NCI-H1694 treated with DMSO at 0.1 percent for 48 hours (cell line): Measurements from ENCODE around the gene CLDN7.
A peak's percentile ranks its signal among the peaks of the same experiment; 100 is the strongest.

Source experiments
- DNase-seq: peaks from one replicate; lab custom pipeline; 2025; lab: John Stamatoyannopoulos, UW

The CLDN7 gene

GRCh38 chr17:7262192-7262934 is at the start of gene CLDN7:
Gene CLDN7 (minus strand): TSS chr17:7262478. CDS start chr17:7262043, 435 bp downstream.
- DNase-seq = no peak

GRCh38 chr17:7311110-7311705 is 48.9 kb upstream of the CLDN7 start:
- DNase-seq = no peak

- DNase-seq = no peak
These were observed 47.4 kb upstream of the CLDN7 start for GRCh38 chr17:7309628-7310027.

GRCh38 chr17:7308625-7309433 is 46.6 kb upstream of the CLDN7 start:
- DNase-seq = peak; percentile 62

- no peak for DNase-seq
These were observed 45.7 kb upstream of the CLDN7 start for GRCh38 chr17:7307686-7308624.

GRCh38 chr17:7306911-7307685 is 44.8 kb upstream of the CLDN7 start, which contains the start of gene EIF5A:
Gene EIF5A (plus strand): TSS chr17:7307628. CDS start chr17:7309636, 2,008 bp downstream.
- DNase-seq = peak; percentile 99

GRCh38 chr17:7304179-7304578 is 41.9 kb upstream of the CLDN7 start:
- no peak for DNase-seq

- peak; percentile 30 for DNase-seq
These were observed 34.0 kb upstream of the CLDN7 start for GRCh38 chr17:7296189-7296861.

GRCh38 chr17:7295230-7296180 is 33.2 kb upstream of the CLDN7 start:
- DNase-seq = no peak

GRCh38 chr17:7294614-7295153 is 32.4 kb upstream of the CLDN7 start, which contains the start of gene YBX2:
Gene YBX2 (minus strand): TSS chr17:7294639. CDS start chr17:7294500, 139 bp downstream.
- peak; percentile 27 for DNase-seq

- no peak for DNase-seq
These were observed 31.7 kb upstream of the CLDN7 start for GRCh38 chr17:7293816-7294613.

- no peak for DNase-seq
These were observed 30.9 kb upstream of the CLDN7 start for GRCh38 chr17:7293159-7293558.

- DNase-seq = no peak
These were observed 30.5 kb upstream of the CLDN7 start for GRCh38 chr17:7292729-7293128.

- DNase-seq = no peak
These were observed 29.9 kb upstream of the CLDN7 start for GRCh38 chr17:7292194-7292593.

- no peak for DNase-seq
These were observed 28.4 kb upstream of the CLDN7 start for GRCh38 chr17:7290685-7291084.

GRCh38 chr17:7290166-7290565 is 27.9 kb upstream of the CLDN7 start:
- DNase-seq = no peak

- no peak for DNase-seq
These were observed 27.2 kb upstream of the CLDN7 start for GRCh38 chr17:7289256-7290032.
